HepG2 (cell line): ENCODE data around the gene BBC3. TPM values are rescaled to one million over a fixed set of nuclear protein-coding genes. Genes with fewer than 3 reads are reported as not detected.
A peak's percentile ranks its signal among the peaks of the same experiment; 100 is the strongest.

Experiments
- BHLHE40 ChIP-seq: IDR thresholded peaks from 2 replicates; pipeline ENCODE4 v1.6.1; 2011; ENCODE audit warnings: low read length, improper control_type of control experiment
- CC2D1A ChIP-seq: sonication (generic); formaldehyde crosslinking; IDR thresholded peaks from 2 replicates; pipeline ENCODE4 v1.8.1; 2023; ENCODE audit warnings: mild to moderate bottlenecking, missing genetic modification reagents
- GATAD2A ChIP-seq: IDR thresholded peaks from 2 replicates; pipeline ENCODE4 v1.6.1; 2016
- KLF6 ChIP-seq: IDR thresholded peaks from 2 replicates; pipeline ENCODE4 v1.8.0; 2016; ENCODE audit warnings: missing biosample characterization, missing genetic modification reagents
- MTA1 ChIP-seq: sonication (generic); formaldehyde crosslinking; IDR thresholded peaks from 2 replicates; pipeline ENCODE4 v1.4.0; 2020; ENCODE audit warnings: missing genetic modification reagents, mild to moderate bottlenecking, borderline replicate concordance
- NFKB2 ChIP-seq: sonication (generic); formaldehyde crosslinking; IDR thresholded peaks from 2 replicates; pipeline ENCODE4 v1.4.0; 2020; ENCODE audit warnings: missing genetic modification reagents, borderline replicate concordance
- PHF8 ChIP-seq: sonication (generic); formaldehyde crosslinking; IDR thresholded peaks from 2 replicates; pipeline ENCODE4 v1.5.0; 2020; ENCODE audit warnings: missing genetic modification reagents
- POGZ ChIP-seq: sonication (generic); formaldehyde crosslinking; IDR thresholded peaks from 2 replicates; pipeline ENCODE4 v1.4.0; 2020; ENCODE audit warnings: mild to moderate bottlenecking, missing genetic modification reagents
- POLR2AphosphoS5 ChIP-seq: IDR thresholded peaks from 2 replicates; pipeline ENCODE4 v1.6.1; 2012; ENCODE audit warnings: low read depth, low read length
- SMAD1 ChIP-seq: sonication (generic); formaldehyde crosslinking; IDR thresholded peaks from 2 replicates; pipeline ENCODE4 v1.4.0; 2020; ENCODE audit warnings: missing genetic modification reagents, low read depth, mild to moderate bottlenecking, borderline replicate concordance
- ZBTB7A ChIP-seq: sonication (generic); formaldehyde crosslinking; IDR thresholded peaks from 2 replicates; pipeline ENCODE4 v1.8.0; 2022; ENCODE audit warnings: mild to moderate bottlenecking, missing genetic modification reagents
- ZNF264 ChIP-seq: sonication (generic); formaldehyde crosslinking; IDR thresholded peaks from 2 replicates; pipeline ENCODE4 v1.4.0; 2020; ENCODE audit warnings: missing genetic modification reagents
- ZNF274 ChIP-seq: sonication (generic); formaldehyde crosslinking; IDR thresholded peaks from 2 replicates; pipeline ENCODE4 v1.5.1; 2020; ENCODE audit warnings: mild to moderate bottlenecking, missing genetic modification reagents
- ZNF607 ChIP-seq: sonication (generic); formaldehyde crosslinking; IDR thresholded peaks from 2 replicates; pipeline ENCODE4 v1.5.1; 2020; ENCODE audit warnings: missing genetic modification reagents, mild to moderate bottlenecking, borderline replicate concordance
- ZNF629 ChIP-seq: sonication (generic); formaldehyde crosslinking; conservative IDR thresholded peaks from 2 replicates; pipeline ENCODE4 v1.5.0; 2020; ENCODE audit warnings: missing genetic modification reagents
- ZNF713 ChIP-seq: sonication (generic); formaldehyde crosslinking; IDR thresholded peaks from 2 replicates; pipeline ENCODE4 v1.4.0; 2020; ENCODE audit warnings: mild to moderate bottlenecking, missing genetic modification reagents
- ZNF773 ChIP-seq: sonication (generic); formaldehyde crosslinking; IDR thresholded peaks from 2 replicates; pipeline ENCODE4 v1.4.0; 2020; ENCODE audit warnings: missing genetic modification reagents, borderline replicate concordance
- ZNF792 ChIP-seq: IDR thresholded peaks from 2 replicates; pipeline ENCODE4 v1.6.1; 2016
- ZNF850 ChIP-seq: sonication (generic); formaldehyde crosslinking; conservative IDR thresholded peaks from 2 replicates; pipeline ENCODE4 v1.9.0; 2021; ENCODE audit warnings: mild to moderate bottlenecking, missing genetic modification reagents
- polyA plus RNA-seq, 8 experiments: library from polyadenylated mRNA; depleted of rRNA in 3 of 8; stranded (reverse) in 7 of 8; unstranded in 1 of 8; fragments of >200 nt; fragmentation: Illumina TruSeq in 4 of 8; extraction: Trizol in 4 of 8; gene quantifications; 2 replicates each; pipeline versions ENCODE4 v1.2.1 to v1.2.3, GENCODE V29; 2011 to 2016; ENCODE audit warnings: low read depth in 4 of 8, missing spikeins in 1 of 8, mixed read lengths in 1 of 8; ENCODE audit not compliant: insufficient read depth in 1 of 8
- total RNA-seq, 5 experiments: library from RNA; depleted of rRNA; stranded (reverse); fragments of >200 nt; fragmentation: Illumina TruSeq; extraction: Trizol; gene quantifications; 2 replicates each; pipeline ENCODE4 v1.2.3, GENCODE V29; 2016; ENCODE audit warnings: low read depth in 1 of 5
- TF ChIP-seq, protein P1 (sequence below): sonication (generic); formaldehyde crosslinking; IDR thresholded peaks from 2 replicates; pipeline ENCODE4 v1.8.1; 2023; ENCODE audit warnings: mild to moderate bottlenecking, inconsistent platforms, moderate library complexity, missing genetic modification reagents, borderline replicate concordance
- TF ChIP-seq, protein P2 (sequence below): IDR thresholded peaks from 2 replicates; pipeline ENCODE4 v1.6.1; 2016; ENCODE audit warnings: missing compliant biosample characterization, missing genetic modification reagents, borderline replicate concordance
- TF ChIP-seq, protein P3 (sequence below): sonication (generic); formaldehyde crosslinking; IDR thresholded peaks from 2 replicates; pipeline ENCODE4 v1.4.0; 2020; ENCODE audit warnings: missing genetic modification reagents, mild to moderate bottlenecking, borderline replicate concordance
- TF ChIP-seq, protein P4 (sequence below): sonication (generic); formaldehyde crosslinking; IDR thresholded peaks from 2 replicates; pipeline ENCODE4 v1.5.0; 2020; ENCODE audit warnings: missing genetic modification reagents

The BBC3 gene
- total and polyA plus RNA-seq, 2 of the 13 experiments (the other 11 are each of a cell fraction or from before 2014, with no cell fraction given): 6.1 to 8.8 TPM

DNA sequence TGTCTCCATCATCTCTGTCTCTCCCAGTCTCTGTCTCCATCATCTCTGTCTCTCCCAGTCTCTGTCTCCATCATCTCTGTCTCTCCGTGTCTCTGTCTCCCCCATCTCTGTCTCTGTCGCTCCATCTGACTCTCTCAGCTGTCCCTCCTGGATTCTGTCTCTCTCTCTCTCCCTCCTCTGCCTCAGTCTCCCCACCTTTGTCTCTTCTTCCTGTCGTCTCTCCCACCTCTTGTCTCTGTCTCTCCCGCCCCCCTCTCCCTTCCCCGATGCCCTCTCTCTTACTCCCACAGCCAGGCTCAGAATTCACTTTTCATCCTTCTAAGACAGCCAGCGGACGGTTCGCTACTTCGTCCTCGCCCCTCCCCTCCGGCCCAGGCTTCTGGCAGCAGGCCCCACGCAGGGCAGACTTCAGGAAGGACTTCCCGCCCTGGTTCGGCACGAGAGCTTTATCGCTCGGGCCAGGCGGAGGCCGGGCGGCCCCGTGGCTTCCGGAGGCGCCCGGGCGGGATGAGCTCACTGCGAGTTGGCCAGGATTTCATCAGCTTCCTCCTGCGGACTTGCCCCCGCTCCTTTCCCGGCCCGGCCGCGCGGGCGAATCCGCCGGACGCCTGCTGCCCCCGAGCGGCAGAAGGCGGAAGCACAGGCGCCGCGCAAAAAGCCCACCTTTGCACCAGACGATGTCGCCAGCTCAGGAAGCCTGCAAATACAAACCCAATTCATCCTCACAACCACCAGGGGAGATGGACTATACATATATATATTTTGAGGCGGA is 13.0 kb upstream of the BBC3 start (continued):
- TF ChIP-seq ZNF773 (CRISPR knock-in tag) (no peak), ZNF629 (CRISPR knock-in tag) (0 out of 2 replicates have a peak, but pooled peaks have one; percentile 8), BHLHE40 (peak; percentile 93), MTA1 (peak; percentile 77; the same call in 1 of the 2 replicates), ZNF264 (CRISPR knock-in tag) (peak; percentile 60; the same call in 1 of the 2 replicates), ZNF274 (CRISPR knock-in tag) (peak; percentile 61; the same call in 1 of the 2 replicates), GATAD2A (CRISPR knock-in tag) (peak; percentile 74; the same call in 1 of the 2 replicates), ZNF850 (no peak), KLF6 (CRISPR knock-in tag) (peak; percentile 75), ZBTB7A (CRISPR knock-in tag) (peak; percentile 59; the same call in 1 of the 2 replicates), ZNF607 (CRISPR knock-in tag) (peak; percentile 46; the same call in 1 of the 2 replicates), NFKB2 (CRISPR knock-in tag) (peak; percentile 92; the same call in 1 of the 2 replicates), POLR2AphosphoS5 (no peak), POGZ (peak; percentile 91), SMAD1 (CRISPR knock-in tag) (peak; percentile 86; the same call in 1 of the 2 replicates), CC2D1A (CRISPR knock-in tag) (no peak), ZNF713 (CRISPR knock-in tag) (0 out of 2 replicates have a peak, but pooled peaks have one; percentile 73), PHF8 (CRISPR knock-in tag) (peak; percentile 64), ZNF792 (CRISPR knock-in tag) (peak; percentile 84)
- TF ChIP-seq, protein P1, sequence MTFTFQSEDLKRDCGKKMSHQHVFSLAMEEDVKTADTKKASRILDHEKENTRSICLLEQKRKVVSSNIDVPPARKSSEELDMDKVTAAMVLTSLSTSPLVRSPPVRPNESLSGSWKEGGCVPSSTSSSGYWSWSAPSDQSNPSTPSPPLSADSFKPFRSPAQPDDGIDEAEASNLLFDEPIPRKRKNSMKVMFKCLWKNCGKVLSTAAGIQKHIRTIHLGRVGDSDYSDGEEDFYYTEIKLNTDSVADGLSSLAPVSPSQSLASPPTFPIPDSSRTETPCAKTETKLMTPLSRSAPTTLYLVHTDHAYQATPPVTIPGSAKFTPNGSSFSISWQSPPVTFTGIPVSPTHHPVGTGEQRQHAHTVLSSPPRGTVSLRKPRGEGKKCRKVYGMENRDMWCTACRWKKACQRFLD (CRISPR knock-in tag): 0 out of 2 replicates have a peak, but pooled peaks have one; percentile 24
- TF ChIP-seq, protein P2, sequence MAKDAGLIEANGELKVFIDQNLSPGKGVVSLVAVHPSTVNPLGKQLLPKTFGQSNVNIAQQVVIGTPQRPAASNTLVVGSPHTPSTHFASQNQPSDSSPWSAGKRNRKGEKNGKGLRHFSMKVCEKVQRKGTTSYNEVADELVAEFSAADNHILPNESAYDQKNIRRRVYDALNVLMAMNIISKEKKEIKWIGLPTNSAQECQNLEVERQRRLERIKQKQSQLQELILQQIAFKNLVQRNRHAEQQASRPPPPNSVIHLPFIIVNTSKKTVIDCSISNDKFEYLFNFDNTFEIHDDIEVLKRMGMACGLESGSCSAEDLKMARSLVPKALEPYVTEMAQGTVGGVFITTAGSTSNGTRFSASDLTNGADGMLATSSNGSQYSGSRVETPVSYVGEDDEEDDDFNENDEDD: peak; percentile 79; the same call in 1 of the 2 replicates
- TF ChIP-seq, protein P3, sequence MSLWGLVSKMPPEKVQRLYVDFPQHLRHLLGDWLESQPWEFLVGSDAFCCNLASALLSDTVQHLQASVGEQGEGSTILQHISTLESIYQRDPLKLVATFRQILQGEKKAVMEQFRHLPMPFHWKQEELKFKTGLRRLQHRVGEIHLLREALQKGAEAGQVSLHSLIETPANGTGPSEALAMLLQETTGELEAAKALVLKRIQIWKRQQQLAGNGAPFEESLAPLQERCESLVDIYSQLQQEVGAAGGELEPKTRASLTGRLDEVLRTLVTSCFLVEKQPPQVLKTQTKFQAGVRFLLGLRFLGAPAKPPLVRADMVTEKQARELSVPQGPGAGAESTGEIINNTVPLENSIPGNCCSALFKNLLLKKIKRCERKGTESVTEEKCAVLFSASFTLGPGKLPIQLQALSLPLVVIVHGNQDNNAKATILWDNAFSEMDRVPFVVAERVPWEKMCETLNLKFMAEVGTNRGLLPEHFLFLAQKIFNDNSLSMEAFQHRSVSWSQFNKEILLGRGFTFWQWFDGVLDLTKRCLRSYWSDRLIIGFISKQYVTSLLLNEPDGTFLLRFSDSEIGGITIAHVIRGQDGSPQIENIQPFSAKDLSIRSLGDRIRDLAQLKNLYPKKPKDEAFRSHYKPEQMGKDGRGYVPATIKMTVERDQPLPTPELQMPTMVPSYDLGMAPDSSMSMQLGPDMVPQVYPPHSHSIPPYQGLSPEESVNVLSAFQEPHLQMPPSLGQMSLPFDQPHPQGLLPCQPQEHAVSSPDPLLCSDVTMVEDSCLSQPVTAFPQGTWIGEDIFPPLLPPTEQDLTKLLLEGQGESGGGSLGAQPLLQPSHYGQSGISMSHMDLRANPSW (CRISPR knock-in tag): 0 out of 2 replicates have a peak, but pooled peaks have one; percentile 66
- TF ChIP-seq, protein P4, sequence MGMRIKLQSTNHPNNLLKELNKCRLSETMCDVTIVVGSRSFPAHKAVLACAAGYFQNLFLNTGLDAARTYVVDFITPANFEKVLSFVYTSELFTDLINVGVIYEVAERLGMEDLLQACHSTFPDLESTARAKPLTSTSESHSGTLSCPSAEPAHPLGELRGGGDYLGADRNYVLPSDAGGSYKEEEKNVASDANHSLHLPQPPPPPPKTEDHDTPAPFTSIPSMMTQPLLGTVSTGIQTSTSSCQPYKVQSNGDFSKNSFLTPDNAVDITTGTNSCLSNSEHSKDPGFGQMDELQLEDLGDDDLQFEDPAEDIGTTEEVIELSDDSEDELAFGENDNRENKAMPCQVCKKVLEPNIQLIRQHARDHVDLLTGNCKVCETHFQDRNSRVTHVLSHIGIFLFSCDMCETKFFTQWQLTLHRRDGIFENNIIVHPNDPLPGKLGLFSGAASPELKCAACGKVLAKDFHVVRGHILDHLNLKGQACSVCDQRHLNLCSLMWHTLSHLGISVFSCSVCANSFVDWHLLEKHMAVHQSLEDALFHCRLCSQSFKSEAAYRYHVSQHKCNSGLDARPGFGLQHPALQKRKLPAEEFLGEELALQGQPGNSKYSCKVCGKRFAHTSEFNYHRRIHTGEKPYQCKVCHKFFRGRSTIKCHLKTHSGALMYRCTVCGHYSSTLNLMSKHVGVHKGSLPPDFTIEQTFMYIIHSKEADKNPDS (CRISPR knock-in tag): no peak
